ENCODE results near the gene DNAI2.

The DNAI2 gene

GRCh38 chr17:74274060-74274708, at the start of gene DNAI2:
Gene DNAI2 (plus strand): TSS chr17:74274234. CDS start chr17:74281818, 7,584 bp downstream.
- no peak for TF ChIP-seq CTCF (IDR thresholded peaks at IDR 0.05; ENCODE audit: insufficient read depth, low read depth, low read length, missing control alignments)
- no peak within 1 kb of the TSS for H3K4me3 ChIP-seq (ENCODE audit: low read depth, low read length)
- no peak for DNase-seq (ENCODE audit: low read depth)

GRCh38 chr17:74224959-74225725, 48.9 kb upstream of the DNAI2 start:
- DNase-seq (ENCODE audit: low read depth) = no peak
- TF ChIP-seq CTCF (IDR thresholded peaks at IDR 0.05; ENCODE audit: insufficient read depth, low read depth, low read length, missing control alignments) = no peak
- H3K4me3 ChIP-seq (ENCODE audit: low read depth, low read length) = no peak overlapping the region

- DNase-seq (ENCODE audit: low read depth) = no peak
- TF ChIP-seq CTCF (IDR thresholded peaks at IDR 0.05; ENCODE audit: insufficient read depth, low read depth, low read length, missing control alignments) = no peak
- H3K4me3 ChIP-seq (ENCODE audit: low read depth, low read length) = no peak overlapping the region
These were observed 47.8 kb upstream of the DNAI2 start for GRCh38 chr17:74226252-74226651.

GRCh38 chr17:74227271-74228080, 46.6 kb upstream of the DNAI2 start:
- H3K4me3 ChIP-seq (ENCODE audit: low read depth, low read length) = no peak overlapping the region
- no peak for DNase-seq (ENCODE audit: low read depth)
- no peak for TF ChIP-seq CTCF (IDR thresholded peaks at IDR 0.05; ENCODE audit: insufficient read depth, low read depth, low read length, missing control alignments)

- DNase-seq (ENCODE audit: low read depth) = no peak
- no peak for TF ChIP-seq CTCF (IDR thresholded peaks at IDR 0.05; ENCODE audit: insufficient read depth, low read depth, low read length, missing control alignments)
- H3K4me3 ChIP-seq (ENCODE audit: low read depth, low read length) = no peak overlapping the region
These were observed 45.6 kb upstream of the DNAI2 start for GRCh38 chr17:74228306-74228978.

GRCh38 chr17:74230896-74231295, 43.1 kb upstream of the DNAI2 start:
- no peak for DNase-seq (ENCODE audit: low read depth)
- no peak overlapping the region for H3K4me3 ChIP-seq (ENCODE audit: low read depth, low read length)
- TF ChIP-seq CTCF (IDR thresholded peaks at IDR 0.05; ENCODE audit: insufficient read depth, low read depth, low read length, missing control alignments) = no peak

Measured in GM12865 (cell line).